Stimulated activated CD4-positive, alpha-beta T cell treated with anti-CD3 and anti-CD28 coated beads, Interleukin-1b, Interleukin-23, amount 100 ng/mL, for 4 hours (primary cell): ENCODE data around the gene DUSP3.
"Not testable (repeated sequence)": the region's sequence is repeated elsewhere in the genome, so short reads cannot be mapped to it uniquely, and the experiment has no call there.

ENCODE experiments used
- DNase-seq, 2 donors: peaks; one replicate each; pipeline ENCODE4 v3.0.0-alpha.2; 2020; ENCODE audit warnings: low read depth in 2 of 2

DUSP3 gene

DNA sequence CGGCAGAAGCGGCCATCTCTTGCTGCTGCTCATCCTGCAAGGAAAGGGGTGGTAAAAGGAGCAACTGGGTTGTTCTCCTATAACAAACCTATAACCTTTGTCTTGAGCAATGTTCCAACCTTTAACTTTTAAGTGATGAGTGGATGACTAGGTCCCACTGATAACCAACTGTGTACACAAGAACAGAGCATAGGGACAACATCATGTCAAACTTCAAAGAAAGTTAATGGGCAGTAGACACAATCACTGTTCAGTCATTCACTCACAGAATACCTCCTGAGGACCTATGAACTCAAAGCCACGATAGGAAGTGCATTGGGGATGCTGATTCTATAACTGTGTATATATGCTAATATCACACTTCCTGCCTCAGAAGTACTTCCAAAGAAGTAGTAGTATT lies 23.1 kb upstream of the DUSP3 start:
- DNase-seq: no peak

DNA sequence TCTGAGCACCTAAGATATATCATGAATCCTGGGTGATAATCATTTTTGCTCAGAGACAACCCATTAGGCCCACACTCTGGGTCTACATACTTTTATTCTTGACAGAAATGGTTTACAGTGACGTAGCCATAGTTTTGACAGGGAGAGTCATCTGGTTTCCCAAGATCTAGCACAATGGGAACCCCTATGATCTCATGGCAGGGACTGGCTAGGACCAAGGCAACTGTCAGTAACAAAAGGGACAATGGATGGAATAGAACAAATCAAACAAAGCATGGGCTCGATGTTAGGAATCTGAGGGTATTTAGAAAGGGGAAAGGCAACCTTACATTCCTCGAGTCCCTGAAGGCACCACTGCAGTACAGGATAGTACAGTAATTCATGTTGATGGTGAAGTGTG lies 22.0 kb upstream of the DUSP3 start:
- DNase-seq: no peak

DNA sequence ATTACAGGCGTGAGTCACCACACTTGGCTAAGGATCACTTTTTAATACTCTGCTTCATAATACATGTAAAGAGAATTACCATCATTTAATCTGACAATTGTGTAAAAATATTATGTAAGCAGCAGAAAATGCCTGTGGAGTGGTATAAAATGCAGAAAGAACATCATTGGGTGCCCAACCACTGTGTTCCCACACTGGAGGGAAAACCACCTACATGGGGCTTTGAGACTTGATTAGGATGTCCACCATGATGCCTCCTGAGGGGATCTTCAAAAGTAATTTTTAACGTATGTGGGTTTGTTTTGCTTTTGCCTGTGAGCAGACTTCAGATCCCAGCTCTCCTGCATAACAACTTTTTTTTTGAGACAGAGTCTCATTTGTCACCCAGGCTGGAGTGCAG lies 20.3 kb upstream of the DUSP3 start:
- DNase-seq: no peak

DNA sequence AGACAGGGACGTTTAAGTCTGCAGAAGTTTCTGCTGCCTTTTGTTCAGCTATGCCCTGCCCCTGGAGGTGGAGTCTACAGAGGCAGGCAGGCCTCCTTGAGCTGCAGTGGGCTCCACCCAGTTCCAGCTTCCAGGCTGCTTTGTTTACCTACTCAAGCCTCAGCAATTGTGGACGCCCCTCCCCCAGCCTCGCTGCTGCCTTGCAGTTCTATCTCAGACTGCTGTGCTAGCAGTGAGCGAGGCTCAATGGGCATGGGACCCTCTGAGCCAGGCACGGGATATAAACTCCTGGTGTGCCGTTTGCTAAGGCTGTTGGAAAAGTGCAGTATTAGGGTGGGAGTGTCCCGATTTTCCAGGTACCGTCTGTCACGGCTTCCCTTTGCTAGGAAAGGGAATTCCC lies 19.2 kb upstream of the DUSP3 start:
- not testable (repeated sequence) for DNase-seq

DNA sequence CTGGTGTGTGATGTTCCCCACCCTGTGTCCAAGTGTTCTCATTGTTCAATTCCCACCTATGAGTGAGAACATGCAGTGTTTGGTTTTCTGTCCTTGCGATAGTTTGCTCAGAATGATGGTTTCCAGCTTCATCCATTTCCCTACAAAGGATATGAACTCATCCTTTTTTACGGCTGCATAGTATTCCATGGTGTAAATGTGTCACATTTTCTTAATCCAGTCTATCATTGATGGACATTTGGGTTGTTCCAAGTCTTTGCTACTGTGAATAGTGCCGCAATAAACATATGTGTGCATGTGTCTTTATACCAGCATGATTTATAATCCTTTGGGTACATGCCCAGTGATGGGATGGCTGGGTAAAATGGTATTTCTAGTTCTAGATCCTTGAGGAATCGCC lies 13.9 kb upstream of the DUSP3 start:
- DNase-seq: not testable (repeated sequence)

DNA sequence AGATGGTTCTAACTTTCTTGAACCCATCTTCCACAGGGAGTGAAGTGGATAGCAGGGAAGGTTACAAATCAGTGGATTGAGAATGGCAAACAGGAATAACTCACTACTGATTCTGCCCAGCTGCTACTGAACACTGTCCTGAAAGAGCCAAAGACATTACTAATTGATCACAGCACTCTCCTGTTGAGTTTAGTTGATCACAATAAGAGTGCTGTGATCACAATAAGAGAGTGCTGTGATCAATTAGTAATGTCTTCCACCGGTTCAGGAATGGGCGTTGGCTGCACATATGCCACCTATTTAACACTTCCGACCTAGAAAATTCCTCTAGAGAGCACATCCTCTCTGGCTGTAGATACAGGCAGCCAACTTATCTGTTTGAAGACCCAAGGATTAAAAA lies 12.8 kb upstream of the DUSP3 start:
- no peak for DNase-seq

DNA sequence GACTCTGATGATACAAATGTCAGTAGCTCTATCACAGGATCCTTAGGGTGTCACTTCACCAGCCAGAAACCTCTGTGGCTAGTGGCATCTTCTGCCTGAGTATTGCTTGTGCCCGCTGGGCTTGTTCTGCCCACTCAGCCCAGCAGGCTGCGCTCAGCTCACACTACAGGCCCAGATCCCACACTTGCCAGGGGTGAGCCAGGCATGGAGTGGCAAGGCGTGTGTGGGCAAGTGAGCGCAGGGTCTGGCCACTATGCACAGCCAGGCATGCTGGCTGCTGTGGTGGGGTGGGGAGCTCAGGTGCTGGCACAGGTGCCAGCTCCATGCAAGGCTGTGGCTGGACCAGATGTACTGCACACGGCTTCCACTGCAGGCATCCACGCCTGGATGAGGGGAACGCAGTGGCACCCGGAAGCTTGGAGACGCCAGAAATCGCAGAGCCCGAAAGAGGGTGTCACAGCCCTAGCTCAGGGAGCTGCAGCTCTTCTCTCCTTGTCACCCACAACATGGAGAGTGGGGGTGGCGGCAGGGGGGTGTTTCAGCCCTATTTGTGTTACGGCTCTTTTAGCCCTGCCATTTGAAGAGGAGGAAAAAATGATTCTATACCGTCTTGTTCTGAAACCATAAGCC lies 11.6 kb upstream of the DUSP3 start:
- DNase-seq: no peak

DNA sequence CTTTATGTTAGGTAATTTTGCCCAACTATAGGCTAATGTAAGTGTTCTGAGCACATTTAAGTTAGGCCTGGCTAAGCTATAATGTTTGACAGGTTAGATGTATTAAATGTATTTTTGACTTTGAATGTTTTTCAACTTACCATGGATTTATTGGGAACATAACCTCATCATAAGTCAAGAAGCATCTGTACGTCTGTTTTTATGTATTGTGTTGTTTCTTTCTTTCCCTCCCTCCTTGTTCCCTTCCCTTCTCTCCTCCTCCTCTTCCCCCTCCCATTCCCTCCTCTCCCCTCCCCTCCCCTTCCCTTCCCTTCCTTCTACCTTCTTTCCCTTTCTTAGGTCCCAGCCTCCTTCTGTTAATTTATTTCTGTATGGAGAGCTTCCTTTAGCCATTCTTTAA lies 10.7 kb upstream of the DUSP3 start:
- DNase-seq: no peak

DNA sequence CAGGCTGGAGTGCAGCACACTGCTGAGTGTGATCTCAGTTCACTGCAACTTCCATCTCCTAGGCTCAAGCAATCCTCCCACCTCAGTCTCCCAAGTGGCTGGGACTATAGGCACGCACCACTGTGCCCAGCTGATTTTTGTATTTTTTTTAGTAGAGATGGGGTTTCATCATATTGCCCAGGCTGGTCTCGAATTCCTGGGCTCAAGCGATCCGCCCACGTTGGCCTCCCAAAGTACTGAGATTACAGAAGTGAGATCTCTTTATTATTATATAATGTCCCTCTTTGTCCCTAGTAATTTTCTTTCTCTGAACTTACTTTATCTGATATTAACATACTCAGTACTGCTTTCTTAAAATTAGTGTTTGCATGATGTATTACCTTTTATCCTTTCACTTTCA lies 9.8 kb upstream of the DUSP3 start:
- no peak for DNase-seq

DNA sequence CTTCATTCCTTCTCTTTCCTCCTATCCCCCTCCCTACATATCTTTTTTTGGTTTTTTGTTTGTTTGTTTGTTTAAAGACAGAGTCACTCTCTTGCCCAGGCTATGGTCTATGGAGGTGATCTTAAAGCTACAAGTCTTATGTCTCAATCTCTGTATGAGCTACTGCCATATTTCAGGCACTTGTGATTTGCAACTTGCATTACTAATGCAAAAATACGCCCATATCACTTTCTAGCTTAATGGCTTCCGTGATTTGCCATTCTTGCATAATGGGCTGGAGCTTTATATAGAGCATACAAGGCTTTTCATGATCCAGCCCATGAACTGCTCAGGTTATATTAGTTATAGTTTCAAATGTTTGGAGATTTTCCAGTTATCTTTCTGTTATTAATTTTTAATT lies 9.0 kb upstream of the DUSP3 start:
- no peak for DNase-seq

DNA sequence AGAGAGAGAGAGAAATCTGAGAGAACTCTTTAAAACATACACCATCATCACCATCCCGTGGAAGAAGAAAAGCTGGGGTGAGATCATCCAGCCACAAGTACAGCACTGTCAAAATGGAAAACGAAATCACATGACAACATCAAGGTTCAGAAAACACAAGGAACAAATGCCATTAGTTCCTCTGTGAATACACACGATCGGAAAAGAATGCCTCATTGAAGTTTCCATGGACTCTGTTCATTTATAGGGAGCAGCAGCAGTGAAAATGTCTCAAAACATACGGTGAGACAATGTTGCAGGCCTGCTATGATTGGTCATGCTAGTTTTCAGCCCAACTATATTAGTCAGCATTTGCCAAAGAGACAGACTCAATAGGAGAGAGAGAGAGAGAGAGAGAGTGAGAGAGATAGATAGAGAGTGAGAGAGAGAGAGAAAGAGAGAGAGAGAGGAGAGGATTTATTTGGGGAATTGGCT lies 5.9 kb upstream of the DUSP3 start:
- DNase-seq: no peak

DNA sequence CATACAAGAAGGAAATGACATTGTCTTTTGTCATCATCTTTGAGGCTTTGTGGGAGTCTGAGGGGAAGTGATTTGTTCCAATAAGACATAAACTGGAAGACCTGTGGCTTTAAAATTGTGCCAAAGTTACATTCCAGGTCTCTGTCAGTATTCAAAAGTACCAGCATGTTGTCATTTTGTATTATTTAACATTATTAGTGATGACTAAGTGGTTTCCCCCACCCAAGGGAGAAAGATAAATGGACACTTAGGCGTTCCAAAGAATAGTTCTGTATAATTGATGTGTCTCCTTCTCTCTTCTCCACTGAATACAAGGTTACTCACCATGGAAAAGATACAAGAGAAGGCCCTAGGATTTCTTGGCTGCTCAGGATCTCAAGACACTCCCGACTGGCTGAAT lies 5.3 kb upstream of the DUSP3 start:
- no peak for DNase-seq

DNA sequence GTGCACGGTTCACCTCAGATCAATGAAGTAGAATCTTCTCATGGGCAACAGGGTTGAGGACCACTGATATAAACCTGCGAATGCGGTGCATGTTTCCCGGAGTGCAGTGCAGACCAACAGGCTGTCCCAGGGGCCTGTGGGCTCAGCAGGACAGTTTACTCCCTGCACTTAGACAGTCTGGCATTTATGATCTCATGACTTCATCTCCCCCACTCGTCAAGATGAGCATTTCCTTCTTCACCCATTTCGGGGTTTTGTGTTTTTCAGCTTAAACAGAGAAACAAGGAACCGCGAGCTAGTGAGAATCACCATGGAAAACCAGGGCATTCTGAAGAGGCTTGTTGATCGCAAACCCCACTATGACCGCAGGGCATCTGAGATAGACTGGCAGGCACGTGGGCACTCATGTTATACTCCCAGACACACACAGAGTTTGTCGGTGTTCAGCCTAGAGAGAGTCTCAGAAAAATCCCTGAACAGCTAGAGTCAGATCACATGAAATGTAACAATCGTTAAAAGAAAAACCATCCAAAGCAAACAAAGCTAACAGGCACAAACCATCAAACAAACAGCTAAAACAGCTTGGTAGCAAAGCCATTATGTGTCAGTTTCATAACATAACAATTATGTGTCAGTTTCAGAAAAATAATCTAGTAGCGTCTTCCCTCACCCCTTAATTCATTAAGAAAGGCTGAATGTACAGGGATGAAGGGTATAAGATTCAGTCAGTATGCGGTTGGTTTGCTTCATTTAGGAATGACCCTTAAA lies 4.3 kb upstream of the DUSP3 start:
- no peak for DNase-seq

DNA sequence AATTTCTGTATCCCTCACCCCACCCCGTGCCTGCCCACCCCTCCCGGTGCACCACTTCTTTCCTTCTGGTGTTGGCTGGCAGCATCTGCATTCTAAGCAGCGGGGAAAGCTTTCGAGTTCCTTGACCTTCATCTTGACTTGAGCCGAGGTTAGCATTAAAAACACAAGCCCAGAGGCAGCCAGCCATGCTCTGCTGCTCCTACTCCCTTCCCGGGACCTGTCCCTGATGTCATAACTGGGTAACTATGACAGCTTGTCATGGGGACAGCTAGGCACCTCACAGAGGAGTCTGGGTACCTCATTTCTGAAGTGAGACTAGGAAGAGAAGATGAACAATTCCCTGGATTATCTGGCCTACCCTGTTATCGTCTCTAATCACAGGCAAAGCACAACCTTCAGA lies 1.4 kb upstream of the DUSP3 start, which contains the start of gene CFAP97D1:
TSS of gene CFAP97D1 (plus strand) at position 301 of the 400 bp plus-strand sequence. CDS start at position 329, 28 bp downstream.
- DNase-seq: no peak

DNA sequence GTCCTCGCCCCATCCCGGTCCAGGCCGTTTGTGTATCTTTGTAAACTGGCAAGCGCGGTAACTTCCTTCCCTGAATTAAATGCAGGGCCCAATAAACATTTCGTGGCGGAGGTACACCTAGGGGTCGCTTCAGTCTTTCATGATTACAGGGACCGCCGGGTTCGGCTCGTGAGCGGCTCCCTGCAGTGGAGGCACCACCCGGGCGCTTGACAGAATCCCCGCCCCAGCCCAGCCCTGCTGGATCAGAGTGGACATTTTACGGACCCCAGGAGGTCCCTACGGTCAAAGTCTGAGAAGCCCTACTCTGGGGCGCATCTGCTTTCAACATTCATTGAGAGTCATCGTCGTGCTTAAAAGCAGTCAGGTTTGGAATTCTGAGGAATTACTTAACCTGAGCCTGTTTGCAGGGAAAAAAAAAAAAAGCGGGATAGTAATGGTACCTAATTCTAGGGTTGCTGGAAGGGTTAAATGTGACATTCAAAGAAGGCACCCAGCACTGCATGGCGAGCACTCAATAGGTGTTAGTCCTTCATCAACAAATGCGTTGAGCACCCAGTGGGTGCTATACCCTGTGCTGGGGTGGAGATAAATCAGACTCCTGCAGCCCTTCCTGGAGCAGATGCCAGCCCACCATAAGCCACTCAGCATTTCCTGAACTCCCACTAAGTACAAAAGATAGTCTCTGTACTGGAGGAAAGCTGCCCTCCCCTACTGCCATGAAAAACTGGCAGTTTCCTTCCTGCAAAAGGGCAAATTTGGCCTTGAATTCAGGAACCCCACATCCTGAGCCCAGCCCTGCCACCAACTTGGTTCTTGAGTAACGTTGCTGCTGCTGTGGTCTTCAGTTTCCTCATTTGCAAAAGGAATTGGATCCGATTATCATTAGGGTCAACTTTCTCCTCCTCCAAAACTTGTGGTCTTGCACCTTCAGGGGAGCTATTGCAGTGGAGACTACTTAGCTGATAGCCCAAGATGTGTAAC lies 658 bp upstream of the DUSP3 start:
- no peak for DNase-seq

DNA sequence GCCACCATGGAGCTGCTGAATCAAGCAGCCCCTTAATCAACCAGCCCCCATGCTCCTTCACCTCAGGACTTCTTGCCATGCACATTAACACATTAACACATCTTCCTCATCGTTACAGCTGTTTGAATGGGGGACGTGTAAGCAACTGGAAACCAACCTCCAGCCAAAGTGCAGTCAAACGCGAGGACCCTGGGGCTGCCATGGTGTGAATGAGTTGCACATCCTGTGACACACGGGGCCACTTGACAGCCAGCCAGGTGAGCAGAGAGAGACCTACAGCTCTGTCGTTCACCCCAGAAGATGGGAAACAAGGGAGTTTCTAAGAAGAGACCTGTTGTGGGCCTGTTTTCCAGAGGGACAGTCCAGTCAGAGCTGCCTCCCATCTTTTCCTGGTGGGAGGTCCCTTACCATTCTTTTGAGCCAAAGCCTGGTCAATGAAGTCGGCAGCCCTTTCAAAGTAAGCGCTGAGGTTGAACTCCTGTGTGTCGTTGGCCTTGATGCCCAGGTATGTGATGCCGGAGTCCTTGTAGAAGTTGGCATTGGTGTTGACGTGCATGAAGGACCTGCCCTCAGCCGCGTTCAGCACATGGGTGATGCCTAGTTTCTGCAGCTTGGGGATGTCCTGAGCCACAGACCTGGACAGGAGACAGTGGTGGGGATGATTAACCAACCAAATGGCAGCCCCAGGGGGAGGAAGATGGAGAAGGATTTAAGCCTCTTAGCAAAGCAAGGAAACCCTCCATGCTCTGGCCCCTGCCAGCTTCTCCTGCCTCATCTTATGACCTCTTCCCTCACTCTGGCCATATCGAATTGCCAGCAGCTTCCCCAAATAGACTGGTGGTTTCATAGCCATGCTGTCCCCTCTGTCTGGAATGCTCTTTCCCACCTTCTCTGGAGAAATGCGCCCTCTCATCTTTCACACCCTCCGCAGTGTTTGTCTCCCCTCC lies 4.2 kb downstream of the DUSP3 start:
- DNase-seq: no peak

DNA sequence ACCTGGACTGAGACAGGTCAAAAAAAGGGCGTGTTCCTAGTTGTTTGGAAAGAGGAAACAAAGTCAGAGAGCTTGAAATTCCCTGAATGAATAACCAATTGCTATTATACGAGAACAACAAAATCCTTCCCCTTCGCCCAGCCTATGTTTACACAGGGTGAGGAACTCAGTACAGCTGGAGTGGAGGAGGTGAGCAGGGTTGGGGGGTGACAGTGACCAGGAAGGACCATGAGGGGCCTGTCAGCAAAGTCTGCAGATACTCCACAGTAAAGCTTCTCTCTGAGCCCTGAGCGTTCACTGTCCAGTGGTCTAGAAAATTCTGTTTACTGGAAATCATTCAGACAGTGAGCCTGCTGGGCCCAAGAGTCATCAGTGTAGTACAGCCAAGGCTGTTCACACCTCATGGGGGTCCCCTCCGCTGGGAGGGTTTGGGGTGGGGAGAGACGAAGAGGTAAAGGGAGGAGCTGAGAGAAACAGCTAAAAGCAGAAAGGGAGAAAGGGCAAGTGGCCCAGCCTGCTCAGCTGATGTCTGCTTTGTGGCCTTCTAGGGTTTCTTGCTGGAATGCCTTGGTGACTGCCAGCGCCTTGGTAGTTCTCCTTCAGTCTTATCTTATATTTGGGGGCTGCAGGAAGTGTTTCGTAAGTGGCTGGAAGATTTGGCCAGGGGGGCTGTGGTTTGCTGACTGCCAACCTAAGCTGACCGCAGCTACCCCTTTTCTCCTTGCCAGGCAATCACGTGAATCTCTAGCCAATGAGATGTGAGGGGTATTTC lies 5.7 kb downstream of the DUSP3 start:
- DNase-seq: no peak

DNA sequence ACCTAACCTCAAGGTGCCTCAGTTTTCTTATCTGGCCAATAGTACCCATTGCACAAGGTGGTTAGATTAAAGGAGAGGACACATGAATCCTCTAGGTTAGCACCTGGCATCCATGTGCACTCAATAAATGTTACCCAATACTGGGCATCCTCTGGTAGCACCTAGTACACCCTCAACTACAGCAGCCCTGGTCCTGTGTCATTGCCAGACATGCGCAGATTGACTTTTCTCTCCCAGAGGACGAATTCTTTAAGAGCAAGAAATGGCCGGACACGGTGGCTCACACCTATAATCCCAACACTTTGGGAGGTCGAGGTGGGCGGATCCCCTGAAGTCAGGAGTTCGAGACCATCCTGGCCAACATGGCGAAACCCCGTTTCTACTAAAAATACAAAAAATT lies 7.3 kb downstream of the DUSP3 start:
- DNase-seq: no peak

DNA sequence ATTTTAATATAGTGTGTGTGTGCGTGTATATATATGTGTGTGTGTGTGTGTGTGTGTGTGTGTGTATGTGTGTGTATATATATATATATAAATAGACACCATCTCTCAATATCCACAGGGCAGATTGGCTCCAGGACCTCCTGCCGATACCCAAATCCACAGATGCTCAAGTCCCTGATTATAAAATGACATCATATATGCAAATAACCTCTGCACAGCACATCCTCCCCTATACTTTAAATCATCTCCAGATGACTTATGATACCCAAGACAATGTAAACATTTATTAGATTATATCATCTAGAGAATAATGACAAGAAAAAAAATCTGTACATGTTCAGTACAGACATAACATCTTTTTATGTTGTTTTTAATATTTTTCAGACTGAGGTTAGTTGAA lies 7.8 kb downstream of the DUSP3 start:
- DNase-seq: no peak

DNA sequence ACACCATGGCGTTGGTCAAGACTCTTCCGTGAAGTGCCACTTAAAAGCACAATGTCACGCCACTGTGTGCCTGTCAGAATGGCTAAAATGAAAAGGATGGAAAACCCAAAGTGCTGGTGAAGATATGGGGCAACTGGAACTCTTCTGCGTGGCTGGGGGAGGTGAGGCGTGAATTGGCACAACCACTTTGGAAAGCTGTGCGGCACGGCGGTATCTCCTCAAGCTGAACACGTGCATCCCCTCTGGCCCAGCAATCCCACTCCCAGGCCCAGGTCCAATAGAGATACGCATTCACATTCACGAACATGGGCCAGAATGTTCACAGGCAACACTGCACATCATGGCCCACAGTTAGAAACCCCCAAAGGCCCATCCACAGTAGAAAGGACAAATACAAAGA lies 8.9 kb downstream of the DUSP3 start:
- no peak for DNase-seq
